Stimulated activated CD8-positive, alpha-beta memory T cell treated with anti-CD3 and anti-CD28 coated beads, Interleukin-12 subunit alpha, Interleukin-12 subunit beta, amount 100 ng/mL, for 1 hour (primary cell): Measurements from ENCODE around the gene MAP3K12.
"Not testable (repeated sequence)": the region's sequence is repeated elsewhere in the genome, so short reads cannot be mapped to it uniquely, and the experiment has no call there.

Source experiments
- DNase-seq: peaks from one replicate; pipeline ENCODE4 v3.0.0-alpha.2; 2020; ENCODE audit warnings: low read depth

MAP3K12 gene

DNA sequence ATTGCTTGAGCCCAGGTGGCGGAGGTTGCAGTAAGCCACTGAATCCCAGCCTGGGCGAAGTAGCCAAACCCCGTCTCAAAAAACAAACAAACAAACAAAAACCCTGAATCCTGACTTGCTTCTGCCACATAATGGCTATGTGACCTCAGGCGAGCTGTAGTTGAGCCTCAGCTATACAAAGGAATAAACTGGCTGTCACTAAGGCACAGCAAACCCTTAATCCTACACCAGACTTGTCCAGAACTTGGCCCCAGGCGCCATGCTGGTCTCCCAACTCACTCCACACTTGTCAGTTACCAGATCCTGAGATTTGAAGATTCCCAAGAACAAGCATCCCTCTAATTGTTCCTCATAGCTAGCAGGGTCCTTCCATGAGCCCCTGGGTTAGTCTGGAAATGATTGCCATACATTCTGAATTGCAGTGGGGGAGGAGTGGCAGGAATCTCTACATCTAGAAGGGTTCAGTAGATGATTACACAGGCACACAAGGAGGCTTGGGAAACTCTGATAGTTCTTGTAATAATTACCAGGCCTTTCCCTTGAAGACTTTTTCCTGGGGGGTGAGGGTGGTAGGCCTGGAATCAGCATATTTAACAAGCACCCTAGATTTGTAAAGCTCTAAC lies 9.9 kb downstream of the MAP3K12 start:
- no peak for DNase-seq

DNA sequence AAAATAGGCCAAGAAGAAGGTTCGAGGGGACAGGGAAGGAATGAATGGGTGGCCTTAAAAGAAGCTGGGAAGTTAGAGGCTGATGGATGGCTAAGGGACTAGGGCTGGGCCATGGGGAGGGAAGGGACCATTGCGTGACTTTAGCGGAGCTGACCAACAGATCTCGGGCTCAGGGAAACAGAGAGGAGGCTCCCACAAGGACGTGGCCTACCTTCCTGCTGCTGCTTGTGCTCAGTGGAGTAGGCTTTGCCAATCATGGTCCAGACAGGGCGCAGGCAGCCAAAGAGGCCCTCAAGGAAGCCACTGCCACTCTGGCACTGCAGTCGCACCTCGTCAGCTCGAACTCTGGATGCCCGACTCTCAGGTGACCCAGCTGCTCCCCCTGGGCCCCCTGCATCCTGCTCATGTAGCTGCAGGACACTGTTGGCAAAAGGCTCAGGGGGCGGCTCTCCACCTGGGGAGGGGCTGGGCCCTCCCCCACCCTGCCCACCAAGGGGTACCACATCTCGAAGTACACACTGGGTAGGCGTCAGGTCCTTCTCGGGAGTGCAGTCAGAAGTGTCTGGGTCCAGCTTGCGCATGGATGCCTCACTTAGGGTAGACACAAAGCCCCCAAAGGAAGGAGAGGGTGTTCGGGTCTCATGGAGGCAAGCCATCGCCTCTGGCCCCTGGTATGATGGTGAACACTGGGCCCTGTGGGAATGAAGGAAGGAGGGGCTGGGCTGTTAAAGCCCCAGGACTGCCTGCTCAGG lies 12.3 kb downstream of the MAP3K12 start:
- no peak for DNase-seq

DNA sequence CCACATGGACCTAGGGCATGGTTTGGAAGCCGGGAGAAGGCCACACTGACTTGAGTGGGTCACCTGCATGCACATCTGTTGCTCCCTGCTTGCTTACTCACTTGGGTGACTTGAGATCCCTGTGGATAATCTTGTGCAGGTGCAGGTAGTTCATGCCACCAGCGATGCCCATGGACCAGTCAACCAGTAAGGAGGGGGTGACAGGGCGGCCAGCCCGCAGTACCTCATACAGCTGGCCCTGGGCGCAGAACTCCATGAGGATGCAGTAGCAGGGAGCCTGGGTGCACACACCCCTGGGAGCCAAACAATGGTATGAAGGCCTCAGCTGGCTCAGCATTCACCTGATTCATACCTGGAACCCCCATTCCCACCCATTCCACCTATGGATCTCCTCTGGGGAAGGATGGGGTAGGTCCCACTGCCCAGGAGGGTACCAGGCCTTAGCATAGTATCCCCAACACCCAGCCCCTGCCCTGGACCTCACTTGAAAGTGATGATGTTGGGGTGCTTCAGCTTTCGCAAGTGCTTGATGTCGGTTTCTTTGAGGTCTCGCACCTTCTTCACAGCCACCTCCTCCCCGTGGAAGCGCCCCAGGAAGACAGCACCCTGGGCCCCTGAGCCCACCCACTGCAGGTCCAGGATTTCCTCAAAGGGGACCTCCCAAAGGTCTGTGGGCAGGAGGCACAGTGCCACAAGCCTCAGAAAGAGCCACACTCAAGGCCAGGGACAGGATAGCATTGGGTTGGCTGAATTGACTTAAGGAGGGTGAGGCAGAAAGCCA lies 13.1 kb downstream of the MAP3K12 start:
- no peak for DNase-seq

DNA sequence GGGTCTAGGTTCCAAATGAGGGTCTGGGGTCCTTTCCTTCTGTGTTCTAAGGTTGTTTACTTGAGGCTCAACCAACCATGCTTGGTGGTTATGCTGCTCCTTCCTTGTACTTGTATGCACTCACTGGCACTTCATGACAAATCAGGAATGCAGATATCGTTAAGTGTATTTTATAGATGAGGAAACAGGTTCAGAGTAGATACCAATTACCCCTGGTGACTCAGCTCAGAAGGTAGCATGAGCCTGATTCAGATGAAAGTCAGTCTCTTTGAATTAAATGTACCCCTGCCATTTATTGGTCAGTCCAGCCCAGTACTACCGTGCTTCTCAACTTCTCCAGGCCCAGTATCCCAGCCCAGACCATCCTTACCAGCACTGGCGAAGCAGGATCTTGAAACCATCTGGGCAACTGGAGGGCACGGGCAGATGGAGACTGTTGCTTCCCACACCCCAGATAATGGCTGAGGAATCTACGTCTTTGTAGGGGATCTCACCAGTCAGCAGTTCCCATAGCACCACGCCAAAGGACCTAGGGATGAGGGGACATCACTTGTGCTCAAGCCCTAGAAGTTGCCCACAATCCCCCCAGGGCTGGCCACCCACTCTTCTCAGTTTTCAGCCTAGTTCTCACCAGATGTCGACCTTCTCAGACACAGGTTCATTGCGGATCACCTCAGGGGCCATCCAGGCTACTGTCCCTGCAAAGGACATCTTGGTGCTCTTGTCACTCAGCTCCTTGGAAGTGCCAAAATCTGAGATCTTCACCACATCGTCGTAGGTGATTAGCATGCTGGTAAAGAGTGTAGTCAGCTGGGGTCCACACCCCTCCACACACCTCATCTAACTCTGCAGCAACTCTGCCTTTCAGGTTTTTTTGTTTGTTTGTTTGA lies 14.3 kb downstream of the MAP3K12 start:
- DNase-seq = no peak

DNA sequence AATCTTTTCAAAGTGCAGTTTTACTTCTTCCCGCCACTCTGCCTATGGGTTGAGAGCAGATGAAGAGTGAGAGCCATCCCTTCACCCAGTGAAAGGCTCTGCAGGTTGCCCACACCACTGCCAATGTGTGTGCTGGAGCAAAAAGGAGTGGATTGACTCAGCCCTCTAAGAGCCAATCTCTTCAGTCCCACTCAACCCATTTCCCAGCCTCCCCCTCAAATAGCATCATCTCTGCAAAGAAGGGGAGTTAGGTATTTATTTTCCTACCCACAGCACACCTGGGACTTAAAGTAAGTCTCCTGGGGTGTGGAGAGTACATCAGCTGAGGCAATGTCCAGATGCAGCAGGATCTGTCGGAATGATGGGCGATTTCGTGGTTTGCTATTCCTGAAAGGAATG lies 15.3 kb downstream of the MAP3K12 start:
- no peak for DNase-seq

DNA sequence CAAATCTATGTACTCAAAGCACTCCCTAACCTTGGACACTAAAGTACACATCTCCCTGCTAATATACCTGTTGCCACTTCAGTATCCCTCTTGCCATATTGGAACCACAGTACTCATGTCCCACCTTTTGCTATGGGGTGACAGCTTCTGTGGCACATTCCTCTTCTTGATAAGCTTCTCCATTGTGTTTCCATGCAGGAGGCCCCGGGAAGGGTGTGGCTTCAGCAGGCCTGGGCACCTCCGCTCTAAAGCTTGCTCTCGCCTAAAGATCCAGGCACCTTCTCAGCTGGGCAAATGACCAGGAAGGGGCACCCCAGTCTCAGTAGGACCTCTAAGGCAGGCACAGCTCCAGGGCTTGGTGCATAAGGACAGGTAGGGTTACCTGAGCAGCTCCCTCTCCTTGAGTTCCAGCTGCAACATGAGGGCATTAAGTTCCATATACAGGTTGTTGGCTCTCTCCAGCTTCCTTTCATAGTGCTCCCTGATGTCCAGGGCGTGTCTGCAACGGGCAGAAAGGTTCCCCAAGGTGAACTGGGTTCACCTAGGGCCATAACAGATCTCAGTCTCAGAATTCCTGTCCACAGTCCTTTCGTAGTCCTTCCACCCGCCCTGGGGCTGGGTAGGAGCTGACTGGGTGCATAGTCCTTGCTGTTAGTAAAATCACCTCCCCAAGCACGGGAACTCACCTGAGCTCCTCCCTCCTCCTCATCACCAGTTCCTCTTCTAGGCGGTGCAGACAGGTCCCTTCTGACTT lies 15.9 kb downstream of the MAP3K12 start:
- DNase-seq = no peak

DNA sequence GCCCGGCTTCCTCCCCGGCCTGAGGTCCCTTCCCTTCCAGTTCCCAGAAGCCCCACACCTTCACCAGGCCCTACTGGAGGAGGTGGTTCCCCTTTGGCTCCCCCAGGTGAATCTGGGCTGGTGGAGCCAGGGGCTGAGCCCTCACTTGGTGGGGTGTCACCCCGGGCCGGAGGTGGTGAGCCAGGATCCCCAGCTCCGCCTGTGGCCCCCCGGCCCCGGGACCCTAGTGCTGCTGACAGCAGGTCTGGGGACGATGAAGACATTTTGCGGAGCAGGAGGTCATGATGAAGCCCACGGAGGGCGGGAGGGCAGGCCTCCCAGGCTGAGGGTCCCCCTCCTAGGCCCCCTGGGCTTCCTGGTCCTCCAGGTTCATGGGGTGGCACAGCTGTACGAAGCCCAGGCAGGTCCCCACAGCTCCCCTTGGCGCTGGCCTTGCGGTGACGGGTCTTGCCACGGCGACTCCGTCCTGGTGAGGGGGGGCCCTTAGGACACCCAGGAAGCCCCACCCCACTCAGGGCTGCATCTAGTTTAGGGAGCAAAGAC lies 16.6 kb downstream of the MAP3K12 start:
- no peak for DNase-seq

DNA sequence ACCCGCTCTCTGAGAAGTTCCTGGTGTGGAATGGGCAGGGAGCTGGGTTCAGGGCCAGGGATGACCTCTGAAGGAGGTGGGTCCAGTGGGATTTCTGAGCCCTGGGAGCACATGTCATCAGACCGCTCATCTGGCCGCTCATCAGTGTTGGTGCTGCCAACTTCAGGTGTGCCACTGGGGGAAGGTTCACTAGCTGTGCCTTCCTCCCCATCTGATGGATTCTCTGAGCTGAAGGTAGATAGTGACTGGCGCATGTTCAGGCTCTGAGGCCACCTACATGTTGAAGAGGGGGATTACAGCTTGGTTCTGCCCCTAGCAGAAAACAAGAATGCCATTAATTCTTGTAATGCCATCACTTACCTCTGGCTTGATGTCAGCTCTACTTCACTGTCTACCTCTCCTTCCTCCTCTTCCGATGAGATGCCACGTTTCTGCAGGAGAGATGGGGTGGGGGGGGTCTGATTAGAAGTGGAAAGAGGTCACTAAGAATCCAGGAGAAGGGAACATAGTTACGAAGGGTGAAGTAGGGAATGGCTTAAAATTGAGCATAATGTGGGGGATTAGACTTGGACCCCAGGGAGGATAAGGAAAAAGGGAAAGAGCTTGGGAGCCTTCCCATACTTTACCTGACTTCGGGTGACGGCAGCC lies 17.2 kb downstream of the MAP3K12 start:
- no peak for DNase-seq

DNA sequence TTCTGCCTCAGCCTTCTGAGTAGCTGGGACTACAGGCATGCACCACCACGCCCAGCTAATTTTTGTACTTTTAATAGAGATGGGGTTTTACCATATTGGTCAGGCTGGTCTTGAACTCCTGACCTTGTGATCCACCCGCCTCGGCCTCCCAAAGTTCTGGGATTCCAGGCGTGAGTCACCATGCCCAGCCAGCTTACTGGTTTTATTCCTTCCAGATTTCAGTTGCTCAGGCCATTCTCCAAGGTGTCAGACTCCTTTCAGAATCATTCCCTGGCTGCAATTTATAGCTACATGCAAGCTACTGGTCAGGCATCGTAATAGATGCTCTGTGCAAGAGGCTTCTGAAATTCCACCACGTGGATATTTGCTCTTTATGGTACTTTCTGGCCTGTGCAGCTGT lies 17.8 kb downstream of the MAP3K12 start:
- DNase-seq = not testable (repeated sequence)

DNA sequence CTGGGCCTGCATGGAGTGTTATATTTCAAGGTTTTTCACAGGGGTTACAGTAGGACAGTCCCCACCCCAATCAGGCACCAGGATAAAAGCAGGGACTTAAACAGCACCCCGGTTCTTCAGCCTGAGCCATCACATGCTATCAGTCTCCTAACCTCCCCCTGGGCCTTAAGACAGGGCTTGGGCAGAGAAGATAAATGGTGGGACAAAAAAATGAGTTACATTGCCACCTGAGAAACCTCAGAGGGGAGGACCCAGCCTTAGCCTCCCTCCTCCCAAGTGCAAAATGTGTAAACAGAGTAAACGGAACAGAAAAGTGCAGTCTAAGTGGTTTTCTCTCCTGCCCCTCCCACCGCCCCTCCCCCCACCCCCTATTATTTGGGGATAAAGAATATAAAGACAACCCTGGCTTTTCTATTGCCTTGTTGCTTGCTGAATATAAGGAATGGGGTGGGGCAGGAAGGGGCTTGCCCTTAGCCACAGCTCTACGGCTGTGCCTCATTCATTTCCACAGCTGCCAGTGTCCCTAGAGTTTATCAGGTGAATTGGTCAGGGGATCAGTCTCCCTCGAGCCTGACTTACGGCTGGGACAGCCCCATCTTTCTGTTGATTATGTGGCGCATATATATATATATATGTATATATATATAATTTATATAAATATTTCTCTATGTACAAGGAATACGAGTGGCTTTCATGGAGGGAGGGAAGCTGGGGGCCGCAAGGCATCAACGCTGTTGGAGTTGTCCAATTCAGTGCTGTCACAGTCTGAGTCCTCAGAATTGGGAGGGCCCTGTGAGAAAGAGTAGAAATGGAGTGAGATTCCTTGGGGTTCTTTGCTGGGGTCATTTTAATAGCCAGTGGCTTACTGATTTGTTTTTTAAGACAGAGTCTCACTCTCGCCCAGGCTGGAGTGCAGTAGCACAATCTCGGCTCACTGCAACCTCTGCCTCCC lies 18.5 kb downstream of the MAP3K12 start:
- no peak for DNase-seq

DNA sequence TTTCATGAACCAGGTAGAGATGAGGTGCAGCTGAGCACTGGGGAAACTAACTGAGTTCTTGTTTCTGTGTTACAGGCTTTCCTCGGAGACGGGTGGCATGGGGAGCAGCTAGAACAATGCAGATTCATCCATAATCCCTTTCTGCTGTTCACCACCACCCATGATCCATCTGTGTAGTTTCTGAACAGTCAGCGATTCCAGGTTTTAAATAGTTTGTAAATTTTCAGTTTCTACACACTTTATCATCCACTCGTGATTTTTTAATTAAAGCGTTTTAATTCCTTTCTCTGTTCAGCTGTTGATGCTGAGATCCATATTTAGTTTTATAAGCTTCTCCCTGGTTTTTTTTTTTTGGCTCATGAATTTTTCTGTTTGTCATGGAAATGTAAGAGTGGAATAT lies 19.9 kb downstream of the MAP3K12 start:
- no peak for DNase-seq

DNA sequence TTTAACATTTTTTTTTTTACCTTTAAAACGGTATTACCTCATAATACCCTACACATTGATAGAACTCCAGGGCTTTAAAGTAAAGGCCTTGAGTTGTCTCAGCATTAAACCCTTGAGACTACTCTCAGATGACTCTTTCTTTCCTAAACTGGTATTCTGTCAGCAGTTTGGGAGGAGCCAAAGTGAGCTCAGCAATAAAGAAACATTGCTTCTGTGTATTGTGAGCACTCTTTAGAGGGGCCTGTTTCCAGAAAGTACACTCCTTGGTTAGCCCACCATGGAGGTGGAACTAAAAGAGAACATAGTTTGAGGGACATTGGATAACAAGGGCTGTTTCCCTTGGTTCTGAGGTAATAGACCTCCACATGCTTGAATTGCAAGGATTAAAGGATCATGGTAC lies 20.4 kb downstream of the MAP3K12 start:
- DNase-seq = no peak

DNA sequence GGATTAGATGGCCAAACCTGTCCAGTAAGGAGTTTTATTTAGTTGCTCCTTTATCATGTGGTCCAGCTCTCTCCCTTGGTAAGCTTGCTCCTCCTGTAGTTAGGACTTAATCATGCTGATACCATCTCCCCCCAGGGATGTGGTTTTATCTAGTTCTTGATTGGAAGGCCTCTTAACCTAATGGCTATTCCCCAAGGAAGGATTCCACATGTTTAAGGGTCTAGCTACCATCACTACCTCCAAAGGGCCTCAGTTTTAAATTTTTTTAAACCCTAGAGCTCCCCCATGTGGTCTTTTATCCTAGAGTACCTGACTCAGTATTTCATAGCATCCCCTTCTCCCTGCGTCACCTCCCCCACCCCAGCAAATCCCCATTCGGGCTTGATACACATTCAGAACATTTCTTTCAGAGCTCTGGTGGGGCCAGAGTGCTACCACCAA lies 22.5 kb downstream of the MAP3K12 start:
- DNase-seq = no peak

DNA sequence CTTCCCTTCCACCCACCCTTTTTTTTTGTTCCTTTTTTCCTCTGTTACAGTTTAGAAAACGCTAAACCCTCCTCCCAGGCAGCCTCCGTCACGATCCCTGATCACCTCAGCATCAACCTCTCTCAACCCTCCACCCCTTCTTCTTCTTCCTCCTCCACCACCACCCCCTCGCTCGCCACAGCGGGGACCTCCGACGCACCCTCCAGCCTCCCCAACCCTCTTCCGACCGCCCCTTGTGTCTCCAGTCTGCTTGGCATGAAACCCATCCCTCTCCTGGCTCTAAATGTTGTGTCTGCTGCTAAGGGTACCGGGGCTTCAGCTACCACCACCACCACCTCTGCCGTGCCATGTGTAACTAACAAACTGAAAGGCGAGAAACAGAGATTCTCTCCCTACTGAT lies 24.4 kb downstream of the MAP3K12 start:
- DNase-seq = no peak

DNA sequence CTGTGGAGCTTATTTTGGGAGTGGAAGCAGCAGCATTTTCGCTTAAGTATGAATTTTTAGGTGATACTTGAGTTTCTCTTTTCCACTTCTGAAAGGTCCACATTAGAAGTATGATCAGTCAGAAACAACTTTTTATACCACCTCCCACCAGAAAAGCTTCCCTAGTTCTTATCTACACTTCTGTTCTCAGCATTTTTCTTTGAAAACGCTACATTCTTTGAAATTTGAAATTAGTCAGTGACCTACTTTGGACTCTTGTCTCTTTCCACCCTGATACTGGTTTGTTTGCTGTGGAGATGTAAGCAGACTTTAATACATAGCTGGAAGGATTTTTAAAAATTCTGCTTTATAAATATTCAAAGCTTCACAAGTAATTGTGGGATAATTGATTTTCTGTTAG lies 25.2 kb downstream of the MAP3K12 start:
- DNase-seq = no peak

DNA sequence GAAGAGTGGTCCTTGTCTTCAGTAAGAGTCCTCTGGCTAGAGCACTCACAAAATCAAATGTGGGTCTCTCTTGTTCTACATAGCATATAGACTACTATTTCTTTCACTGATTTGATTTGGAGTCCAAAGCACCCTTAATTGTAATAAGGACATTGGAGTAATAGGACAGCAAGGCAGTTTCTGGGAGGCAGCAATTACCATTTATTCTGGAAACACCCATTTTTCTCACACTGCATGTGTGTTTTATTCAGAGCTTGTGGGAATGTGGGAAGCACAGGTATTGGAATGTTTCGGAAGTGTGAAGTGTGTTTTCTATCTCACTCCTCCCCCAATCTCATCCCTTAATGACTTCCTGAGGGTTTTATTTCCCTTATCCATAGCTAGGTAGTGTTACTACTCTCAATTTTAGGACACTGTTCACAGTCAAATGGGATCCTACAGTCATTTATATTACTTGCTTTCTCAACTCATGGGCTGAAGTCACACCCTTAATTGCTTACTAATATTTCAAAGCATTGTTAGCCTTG lies 27.1 kb downstream of the MAP3K12 start:
- no peak for DNase-seq

DNA sequence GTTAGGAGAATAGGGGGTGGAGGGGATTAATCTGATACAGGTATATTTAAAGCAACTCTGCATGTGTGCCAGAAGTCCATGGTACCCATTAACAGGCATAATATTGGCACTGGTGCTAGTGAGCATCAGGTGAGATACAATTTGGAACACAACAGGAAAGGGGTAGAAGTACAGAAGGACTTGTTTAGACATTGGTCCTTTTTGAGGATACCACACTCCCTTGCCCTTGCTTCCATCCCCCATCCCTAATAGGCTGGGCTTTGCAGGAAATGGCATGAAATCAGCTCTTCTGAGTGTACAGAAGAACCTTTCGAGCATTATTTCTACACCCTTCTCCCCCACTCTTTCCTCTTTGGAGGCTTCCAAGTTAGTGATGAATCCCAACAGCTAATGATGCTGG lies 31.0 kb downstream of the MAP3K12 start:
- no peak for DNase-seq

DNA sequence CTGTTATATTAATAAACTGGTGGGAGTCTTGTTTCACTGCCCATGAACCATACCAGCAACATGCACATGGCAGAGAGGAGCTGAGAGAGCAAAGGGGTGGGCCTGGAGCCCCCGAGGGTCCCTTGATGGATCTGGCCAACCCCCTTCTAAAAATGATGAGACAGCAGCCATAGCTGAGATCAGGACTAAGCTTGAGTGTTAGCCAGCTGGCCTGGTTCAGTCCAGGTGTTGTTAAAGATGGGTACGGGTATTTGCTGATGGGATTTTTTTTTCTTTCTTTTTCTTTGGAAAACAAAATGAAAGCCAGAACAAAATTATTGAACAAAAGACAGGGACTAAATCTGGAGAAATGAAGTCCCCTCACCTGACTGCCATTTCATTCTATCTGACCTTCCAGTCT lies 31.4 kb downstream of the MAP3K12 start:
- DNase-seq = no peak

DNA sequence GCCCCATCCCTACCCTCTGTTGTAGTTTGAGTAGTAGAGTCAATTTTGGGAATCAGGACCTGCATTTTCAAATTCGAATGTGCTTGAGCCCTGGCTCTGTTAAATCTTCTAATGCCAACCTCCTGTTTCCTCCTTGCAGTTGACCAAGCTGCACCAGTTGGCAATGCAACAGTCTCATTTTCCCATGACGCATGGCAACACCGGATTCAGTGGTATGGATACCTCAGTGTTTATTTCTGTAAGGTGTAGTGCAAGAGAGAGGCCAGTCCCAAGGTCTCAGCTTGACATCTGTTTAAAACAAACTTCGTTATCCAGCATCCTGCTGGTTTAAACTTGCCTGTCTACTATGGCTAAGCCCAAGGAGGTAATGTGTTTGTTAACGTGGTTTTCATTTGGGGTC lies 32.2 kb downstream of the MAP3K12 start:
- DNase-seq = no peak
